D721Med (cell line): ENCODE measurements around the gene KCNH5.
"Not testable (repeated sequence)": the region's sequence is repeated elsewhere in the genome, so short reads cannot be mapped to it uniquely, and the experiment has no call there.

Source experiments
- DNase-seq: peaks from one replicate; pipeline ENCODE4 v3.0.0; 2011; ENCODE audit warnings: low spot score; ENCODE audit not compliant: insufficient read length
- FAIRE-seq: peaks from 2 replicates; lab custom pipeline; 2011; peaks lifted over from hg19 to GRCh38; lab: Jason Lieb, UNC
- TF ChIP-seq, protein P1 (sequence below): IDR thresholded peaks from 2 replicates; pipeline ENCODE4 v1.5.1; 2012; ENCODE audit warnings: mild to moderate bottlenecking, control low read depth; ENCODE audit not compliant: insufficient read depth; ENCODE audit errors: missing control alignments

The KCNH5 gene

DNA sequence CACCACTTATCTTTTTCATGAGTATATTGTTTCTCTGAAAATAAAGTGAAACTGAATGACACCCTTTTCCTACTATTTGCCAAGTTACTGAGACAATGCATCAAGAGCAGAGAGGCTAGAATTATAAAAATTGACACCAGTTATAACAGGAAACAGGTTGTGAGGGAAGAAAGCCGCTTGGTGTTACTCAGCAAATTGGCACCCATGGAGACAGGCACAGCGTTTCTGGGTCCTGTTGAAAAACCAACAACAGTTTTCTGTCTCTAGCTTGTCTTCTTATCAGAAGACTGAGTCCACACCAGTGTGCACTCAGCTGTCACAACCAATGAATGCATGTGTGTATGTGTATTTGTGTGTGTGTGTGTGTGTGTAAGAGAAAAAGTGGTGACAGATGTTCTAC lies 267.7 kb downstream of the KCNH5 start:
- FAIRE-seq (no peak), DNase-seq (no peak)
- TF ChIP-seq, protein P1, sequence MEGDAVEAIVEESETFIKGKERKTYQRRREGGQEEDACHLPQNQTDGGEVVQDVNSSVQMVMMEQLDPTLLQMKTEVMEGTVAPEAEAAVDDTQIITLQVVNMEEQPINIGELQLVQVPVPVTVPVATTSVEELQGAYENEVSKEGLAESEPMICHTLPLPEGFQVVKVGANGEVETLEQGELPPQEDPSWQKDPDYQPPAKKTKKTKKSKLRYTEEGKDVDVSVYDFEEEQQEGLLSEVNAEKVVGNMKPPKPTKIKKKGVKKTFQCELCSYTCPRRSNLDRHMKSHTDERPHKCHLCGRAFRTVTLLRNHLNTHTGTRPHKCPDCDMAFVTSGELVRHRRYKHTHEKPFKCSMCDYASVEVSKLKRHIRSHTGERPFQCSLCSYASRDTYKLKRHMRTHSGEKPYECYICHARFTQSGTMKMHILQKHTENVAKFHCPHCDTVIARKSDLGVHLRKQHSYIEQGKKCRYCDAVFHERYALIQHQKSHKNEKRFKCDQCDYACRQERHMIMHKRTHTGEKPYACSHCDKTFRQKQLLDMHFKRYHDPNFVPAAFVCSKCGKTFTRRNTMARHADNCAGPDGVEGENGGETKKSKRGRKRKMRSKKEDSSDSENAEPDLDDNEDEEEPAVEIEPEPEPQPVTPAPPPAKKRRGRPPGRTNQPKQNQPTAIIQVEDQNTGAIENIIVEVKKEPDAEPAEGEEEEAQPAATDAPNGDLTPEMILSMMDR = no peak

DNA sequence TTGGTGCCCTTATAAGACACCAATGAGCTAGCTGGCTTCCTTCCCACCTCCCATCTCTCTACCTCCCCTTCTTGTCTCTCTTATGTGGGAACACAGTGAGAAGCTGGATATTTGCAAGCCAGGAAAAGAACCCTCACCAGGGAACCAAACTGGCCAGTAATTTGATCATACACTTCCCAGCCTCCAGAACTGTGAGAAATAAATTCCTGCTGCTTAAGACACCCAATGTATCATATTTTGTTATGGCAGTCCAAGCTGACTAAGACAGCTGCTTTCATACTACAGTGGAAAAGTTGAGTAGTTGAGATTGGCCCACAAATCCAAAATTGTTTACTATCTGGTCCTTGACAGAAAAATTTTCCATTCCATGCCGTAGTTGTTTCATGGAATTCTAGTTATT lies 269.0 kb downstream of the KCNH5 start:
- TF ChIP-seq, protein P1 = no peak
- FAIRE-seq (no peak), DNase-seq (no peak)

DNA sequence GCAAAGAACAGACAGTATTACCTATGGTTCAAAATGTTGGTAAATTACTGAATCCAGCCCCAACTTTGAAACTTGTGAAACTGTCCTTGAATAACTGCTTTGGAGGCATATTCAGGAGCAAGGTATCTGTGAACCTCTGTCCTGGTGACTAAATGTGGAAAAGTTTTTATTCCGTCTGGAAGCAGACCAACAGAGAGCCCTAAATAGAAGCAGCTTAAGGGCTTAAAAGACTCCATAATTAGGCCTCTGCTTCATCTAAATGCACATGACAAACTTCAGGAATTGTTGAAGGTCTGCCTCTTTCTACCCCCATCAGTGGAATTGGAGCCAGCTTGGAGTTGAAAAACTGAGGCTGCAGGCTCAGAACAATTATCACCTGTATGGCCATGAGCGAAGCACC lies 276.5 kb downstream of the KCNH5 start:
- no peak for FAIRE-seq
- TF ChIP-seq, protein P1 = no peak
- no peak for DNase-seq

DNA sequence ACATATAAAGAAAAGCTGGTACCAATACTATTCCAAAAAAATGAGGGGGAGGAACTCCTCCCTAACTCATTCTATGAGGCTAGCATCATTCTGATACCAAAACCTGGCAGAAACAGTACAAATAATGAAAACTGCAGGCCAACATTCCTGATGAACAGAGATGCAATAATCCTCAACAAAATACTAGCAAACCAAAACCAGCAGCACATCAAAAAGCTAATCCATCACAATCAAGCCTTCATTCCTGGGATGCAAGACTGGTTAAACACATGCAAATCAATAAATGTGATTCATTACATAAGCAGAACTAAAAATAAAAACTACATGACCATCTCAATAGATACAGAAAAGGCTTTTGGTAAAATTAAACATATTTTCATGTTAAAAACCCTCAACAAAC lies 281.3 kb downstream of the KCNH5 start:
- DNase-seq (no peak), FAIRE-seq (peak; percentile 61)
- TF ChIP-seq, protein P1 = no peak

DNA sequence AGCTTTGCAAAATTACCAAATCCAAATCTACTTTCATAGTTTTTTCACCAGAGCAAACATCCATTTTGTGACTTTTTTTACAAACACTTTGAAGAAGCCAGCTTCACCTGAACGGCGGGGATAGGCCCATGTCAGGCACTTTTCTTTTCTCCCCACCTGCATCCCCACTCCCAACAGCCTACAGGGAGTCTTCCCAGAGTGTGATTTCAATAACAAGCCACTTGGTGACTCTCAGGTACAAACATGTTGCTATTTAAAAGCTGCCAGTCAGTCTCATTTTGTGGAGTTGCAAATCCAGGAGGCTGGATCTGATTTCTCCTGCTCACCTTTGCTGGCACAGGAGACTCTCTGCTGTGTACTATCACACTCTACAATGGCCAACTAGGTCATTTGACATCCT lies 285.5 kb downstream of the KCNH5 start:
- DNase-seq = no peak
- FAIRE-seq = no peak
- TF ChIP-seq, protein P1 = no peak

DNA sequence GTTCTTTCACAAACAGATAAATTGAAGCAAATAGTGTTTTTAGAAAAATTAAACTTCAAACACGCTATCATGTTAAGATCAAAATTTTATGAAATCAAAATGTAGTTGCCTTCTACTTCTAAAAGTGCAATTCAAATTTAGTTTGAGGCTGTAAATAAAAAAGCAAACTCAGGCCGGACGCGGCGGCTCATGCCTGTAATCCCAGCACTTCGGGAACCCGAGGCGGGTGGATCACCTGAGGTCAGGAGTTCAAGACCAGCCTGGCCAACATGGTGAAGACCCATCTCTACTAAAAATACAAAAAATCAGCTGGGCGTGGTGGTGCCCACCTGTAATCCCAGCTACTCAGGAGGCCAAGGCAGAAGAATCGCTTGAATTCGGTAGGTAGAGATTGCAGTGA lies 298.4 kb downstream of the KCNH5 start:
- FAIRE-seq, DNase-seq: not testable (repeated sequence)

DNA sequence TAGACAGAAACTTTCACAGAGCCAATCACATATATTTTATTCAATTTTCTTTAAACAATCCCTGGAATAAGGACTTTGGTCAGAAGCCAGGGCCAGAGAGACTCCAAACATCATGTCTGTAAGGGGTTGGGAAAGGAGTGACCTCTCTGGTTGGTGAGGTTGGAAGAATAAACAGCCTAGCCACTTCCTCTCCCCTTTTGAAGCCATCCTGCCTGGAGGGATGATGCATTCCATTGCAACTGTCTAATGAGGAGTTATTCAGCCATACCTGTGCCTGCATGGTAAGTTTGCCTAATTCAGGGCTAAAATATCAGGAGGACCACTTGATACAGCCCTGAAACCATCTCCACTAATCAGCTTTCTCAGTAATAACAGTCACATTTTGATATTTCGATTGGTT lies 299.8 kb downstream of the KCNH5 start:
- no peak for DNase-seq
- no peak for FAIRE-seq
- TF ChIP-seq, protein P1 = no peak

DNA sequence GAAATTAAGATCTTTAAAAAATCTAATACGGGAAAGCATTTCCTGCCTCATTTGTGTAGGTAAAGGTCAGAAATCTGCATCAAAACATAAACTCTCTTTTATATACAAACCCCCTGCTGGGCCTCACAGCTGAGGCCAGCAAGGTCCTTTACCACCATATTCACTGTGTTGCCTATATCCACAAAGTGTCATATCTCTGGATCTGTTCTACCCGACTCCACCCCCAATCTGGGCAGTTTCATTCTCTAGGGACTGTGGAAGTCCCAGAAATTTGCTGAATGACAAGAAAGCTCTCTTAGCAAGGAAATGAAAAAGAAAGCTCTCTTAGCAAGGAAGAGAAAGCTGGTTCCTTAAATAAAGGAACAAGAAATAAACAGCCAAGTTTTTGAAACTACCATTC lies 301.7 kb downstream of the KCNH5 start:
- DNase-seq = no peak
- no peak for FAIRE-seq
- TF ChIP-seq, protein P1 = no peak
